IPS-18a (cell line): ENCODE results near the gene ARHGEF11.

Experiments used
- H3K27ac ChIP-seq: one replicate; pipeline ENCODE4 v1.5.1; 2013; ENCODE audit warnings: low read length
- H3K27me3 ChIP-seq: one replicate; pipeline ENCODE4 v1.6.1; 2013; ENCODE audit warnings: mild to moderate bottlenecking, low read length; ENCODE audit not compliant: control insufficient read depth, insufficient read depth
- H3K36me3 ChIP-seq: one replicate; pipeline ENCODE4 v1.6.1; 2013; ENCODE audit warnings: low read depth, low read length; ENCODE audit not compliant: control insufficient read depth
- H3K4me1 ChIP-seq: one replicate; pipeline ENCODE4 v1.6.1; 2013; ENCODE audit warnings: low read depth, low read length; ENCODE audit not compliant: control insufficient read depth
- H3K4me3 ChIP-seq: one replicate; pipeline ENCODE4 v1.5.1; 2013; ENCODE audit warnings: low read length
- H3K9ac ChIP-seq: one replicate; pipeline ENCODE4 v1.6.1; 2013; ENCODE audit warnings: mild to moderate bottlenecking, low read length, moderate library complexity
- H3K9me3 ChIP-seq: one replicate; pipeline ENCODE4 v1.6.1; 2013; ENCODE audit warnings: low read depth, low read length; ENCODE audit not compliant: control insufficient read depth

ARHGEF11 gene

GRCh38 chr1:156896490-156897033, 149.0 kb downstream of the ARHGEF11 start:
- H3K4me1 ChIP-seq, result no peaks in the 10 kb centered on the region
- no peak overlapping the region for H3K27ac ChIP-seq
- no peak overlapping the region for H3K9ac ChIP-seq
- H3K27me3 ChIP-seq, result peaks cover 39% of the 10 kb centered on the region
- no peaks in the 10 kb centered on the region for H3K36me3 ChIP-seq
- no peak overlapping the region for H3K4me3 ChIP-seq
- no peaks in the 10 kb centered on the region for H3K9me3 ChIP-seq

GRCh38 chr1:156895927-156896326, 149.6 kb downstream of the ARHGEF11 start:
- no peak overlapping the region for H3K27ac ChIP-seq
- peaks cover 45% of the 10 kb centered on the region for H3K27me3 ChIP-seq
- no peaks in the 10 kb centered on the region for H3K36me3 ChIP-seq
- H3K9ac ChIP-seq, result no peak overlapping the region
- no peaks in the 10 kb centered on the region for H3K4me1 ChIP-seq
- no peaks in the 10 kb centered on the region for H3K9me3 ChIP-seq
- H3K4me3 ChIP-seq, result no peak overlapping the region

GRCh38 chr1:156895455-156895812, 150.1 kb downstream of the ARHGEF11 start:
- Histone ChIP-seq H3K9ac (no peak overlapping the region), H3K27ac (no peak overlapping the region), H3K9me3 (no peaks in the 10 kb centered on the region), H3K4me1 (no peaks in the 10 kb centered on the region), H3K4me3 (no peak overlapping the region), H3K36me3 (no peaks in the 10 kb centered on the region), H3K27me3 (peaks cover 50% of the 10 kb centered on the region)

- no peaks in the 10 kb centered on the region for H3K9me3 ChIP-seq
- H3K4me1 ChIP-seq, result no peaks in the 10 kb centered on the region
- H3K9ac ChIP-seq, result no peak overlapping the region
- H3K36me3 ChIP-seq, result no peaks in the 10 kb centered on the region
- H3K27ac ChIP-seq, result no peak overlapping the region
- H3K27me3 ChIP-seq, result peaks cover 53% of the 10 kb centered on the region
- H3K4me3 ChIP-seq, result no peak overlapping the region
Observed at GRCh38 chr1:156894711-156895454, 150.7 kb downstream of the ARHGEF11 start.

- Histone ChIP-seq H3K27ac (no peak overlapping the region), H3K9me3 (no peaks in the 10 kb centered on the region), H3K9ac (no peak overlapping the region), H3K4me1 (no peaks in the 10 kb centered on the region), H3K27me3 (peaks cover 53% of the 10 kb centered on the region), H3K4me3 (peak overlapping the region; percentile 22), H3K36me3 (no peaks in the 10 kb centered on the region)
Observed at GRCh38 chr1:156894001-156894400, 151.5 kb downstream of the ARHGEF11 start.

- Histone ChIP-seq H3K27ac (no peak within 1 kb of the TSS), H3K4me1 (no peaks in the 10 kb centered on the region), H3K9ac (no peak within 1 kb of the TSS), H3K4me3 (peak within 1 kb of the TSS; percentile 27), H3K36me3 (no peaks in the 10 kb centered on the region), H3K27me3 (peaks cover 53% of the 10 kb centered on the region), H3K9me3 (no peaks in the 10 kb centered on the region)
Observed at GRCh38 chr1:156893048-156893953, 152.2 kb downstream of the ARHGEF11 start, which contains the start of gene PEAR1. Gene PEAR1 (plus strand): TSS chr1:156893718. CDS start chr1:156903927, 10,209 bp downstream.

GRCh38 chr1:156892190-156893047, 153.1 kb downstream of the ARHGEF11 start:
- H3K27ac ChIP-seq, result no peak overlapping the region
- peaks cover 7% of the 10 kb centered on the region for H3K4me1 ChIP-seq
- H3K36me3 ChIP-seq, result no peaks in the 10 kb centered on the region
- no peak overlapping the region for H3K9ac ChIP-seq
- H3K9me3 ChIP-seq, result no peaks in the 10 kb centered on the region
- H3K4me3 ChIP-seq, result peak overlapping the region; percentile 35
- H3K27me3 ChIP-seq, result peaks cover 53% of the 10 kb centered on the region

GRCh38 chr1:156889802-156890580, 155.6 kb downstream of the ARHGEF11 start:
- Histone ChIP-seq H3K9me3 (no peaks in the 10 kb centered on the region), H3K4me3 (no peak overlapping the region), H3K27ac (no peak overlapping the region), H3K27me3 (peaks cover 68% of the 10 kb centered on the region), H3K9ac (no peak overlapping the region), H3K36me3 (no peaks in the 10 kb centered on the region), H3K4me1 (peaks cover 14% of the 10 kb centered on the region)

GRCh38 chr1:156887734-156888133, 157.8 kb downstream of the ARHGEF11 start:
- H3K36me3 ChIP-seq, result no peaks in the 10 kb centered on the region
- H3K27ac ChIP-seq, result no peak overlapping the region
- H3K4me3 ChIP-seq, result no peak overlapping the region
- peaks cover 60% of the 10 kb centered on the region for H3K27me3 ChIP-seq
- peaks cover 18% of the 10 kb centered on the region for H3K4me1 ChIP-seq
- no peaks in the 10 kb centered on the region for H3K9me3 ChIP-seq
- no peak overlapping the region for H3K9ac ChIP-seq

GRCh38 chr1:156887317-156887716, 158.2 kb downstream of the ARHGEF11 start:
- Histone ChIP-seq H3K9ac (no peak overlapping the region), H3K9me3 (no peaks in the 10 kb centered on the region), H3K4me1 (peaks cover 18% of the 10 kb centered on the region), H3K27me3 (peaks cover 60% of the 10 kb centered on the region), H3K36me3 (no peaks in the 10 kb centered on the region), H3K27ac (no peak overlapping the region), H3K4me3 (no peak overlapping the region)
